GM19043 (cell line): ENCODE data around the gene MFAP4.

Experiments used
- ATAC-seq: cut with Tn5 transposase; IDR thresholded peaks from one replicate; pipeline ENCODE4 v1.9.1; 2021; ENCODE audit warnings: low read depth; ENCODE audit not compliant: unreplicated experiment

MFAP4 gene

GRCh38 chr17:19386974-19387920, at the start of gene MFAP4:
Gene MFAP4, minus strand, starts transcription at chr17:19387190. Its CDS starts 35 bp downstream, at chr17:19387155.
- ATAC-seq, result no peak

- no peak for ATAC-seq
Measured at GRCh38 chr17:19433727-19434340, 46.8 kb upstream of the MFAP4 start.

- ATAC-seq, result no peak
Measured at GRCh38 chr17:19433255-19433654, 46.3 kb upstream of the MFAP4 start.

GRCh38 chr17:19431691-19432090, 44.7 kb upstream of the MFAP4 start:
- no peak for ATAC-seq

- ATAC-seq, result no peak
Measured at GRCh38 chr17:19426631-19427030, 39.6 kb upstream of the MFAP4 start.

GRCh38 chr17:19424934-19425868, 38.2 kb upstream of the MFAP4 start:
- ATAC-seq, result no peak

- ATAC-seq, result no peak
Measured at GRCh38 chr17:19421926-19422325, 34.9 kb upstream of the MFAP4 start.

- ATAC-seq, result no peak
Measured at GRCh38 chr17:19421219-19421618, 34.2 kb upstream of the MFAP4 start.

- ATAC-seq, result no peak
Measured at GRCh38 chr17:19418251-19418992, 31.4 kb upstream of the MFAP4 start.

GRCh38 chr17:19417611-19418010, 30.6 kb upstream of the MFAP4 start:
- no peak for ATAC-seq

GRCh38 chr17:19415806-19416775, 29.1 kb upstream of the MFAP4 start:
- ATAC-seq, result no peak

- ATAC-seq, result no peak
Measured at GRCh38 chr17:19415311-19415710, 28.3 kb upstream of the MFAP4 start.

GRCh38 chr17:19414396-19415280, 27.6 kb upstream of the MFAP4 start:
- no peak for ATAC-seq

- no peak for ATAC-seq
Measured at GRCh38 chr17:19413761-19414160, 26.8 kb upstream of the MFAP4 start.

GRCh38 chr17:19412984-19413383, 26.0 kb upstream of the MFAP4 start:
- ATAC-seq, result no peak

- ATAC-seq, result no peak
Measured at GRCh38 chr17:19412510-19412909, 25.5 kb upstream of the MFAP4 start.

GRCh38 chr17:19411631-19412030, 24.6 kb upstream of the MFAP4 start:
- no peak for ATAC-seq
